Activated naive CD8-positive, alpha-beta T cell treated with anti-CD3 and anti-CD28 coated beads, Interleukin-2, amount 50 U/mL, for 24 hours (primary cell): ENCODE results near the gene PLCG1.
A peak's percentile ranks its signal among the peaks of the same experiment; 100 is the strongest.

Source experiments
- ATAC-seq: fragments of 150-1000 bp; cut with Tn5 transposase; one replicate; pipeline ENCODE4 v1.10.0; 2021
- DNase-seq: peaks from one replicate; pipeline ENCODE4 v3.0.0; 2021
- H3K27ac Mint-ChIP-seq: one replicate; pipeline ENCODE4 v1.8.0; 2021; ENCODE audit warnings: mild to moderate bottlenecking, mixed read lengths
- H3K27me3 Mint-ChIP-seq: one replicate; pipeline ENCODE4 v1.8.0; 2021; ENCODE audit warnings: mixed read lengths
- H3K36me3 Mint-ChIP-seq: one replicate; pipeline ENCODE4 v1.8.0; 2021; ENCODE audit warnings: low read depth, mixed read lengths
- H3K4me1 Mint-ChIP-seq: one replicate; pipeline ENCODE4 v1.8.0; 2021; ENCODE audit warnings: mixed read lengths
- H3K4me3 Mint-ChIP-seq: one replicate; pipeline ENCODE4 v1.8.0; 2021; ENCODE audit warnings: mild to moderate bottlenecking, moderate library complexity, mixed read lengths
- H3K9me3 Mint-ChIP-seq: one replicate; pipeline ENCODE4 v1.8.0; 2021; ENCODE audit warnings: mixed read lengths

Gene PLCG1

DNA sequence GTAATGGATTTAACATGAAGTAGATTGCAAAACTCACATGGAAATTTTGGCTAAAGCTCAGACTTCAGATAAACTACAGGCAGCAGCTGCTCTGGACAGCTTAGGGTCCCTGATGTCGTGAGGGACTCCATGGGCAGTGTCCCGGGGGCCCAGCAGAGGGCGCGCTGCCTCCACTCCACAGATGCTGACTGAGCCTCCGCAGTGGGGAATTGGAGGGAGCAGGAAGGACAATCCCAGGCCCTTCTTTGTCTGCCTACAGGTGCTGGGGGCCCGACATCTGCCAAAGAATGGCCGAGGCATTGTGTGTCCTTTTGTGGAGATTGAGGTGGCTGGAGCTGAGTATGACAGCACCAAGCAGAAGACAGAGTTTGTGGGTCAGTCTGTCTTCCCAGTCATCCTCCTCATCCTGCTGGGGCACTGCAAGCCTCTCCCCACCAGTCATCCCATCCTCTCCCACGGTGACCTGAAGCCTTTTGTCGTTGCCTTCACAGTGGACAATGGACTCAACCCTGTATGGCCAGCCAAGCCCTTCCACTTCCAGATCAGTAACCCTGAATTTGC is 35.9 kb downstream of the PLCG1 start:
- Mint-ChIP-seq H3K27me3 (no peaks in the 10 kb centered on the region), H3K36me3 (peaks cover 64% of the 10 kb centered on the region), H3K27ac (peak overlapping the region; percentile 60), H3K4me1 (peaks cover 16% of the 10 kb centered on the region), H3K9me3 (no peaks in the 10 kb centered on the region), H3K4me3 (no peak overlapping the region)
- DNase-seq (peak; percentile 74), ATAC-seq (peak; percentile 76)

GRCh38 chr20:41173791-41174341 is 36.5 kb downstream of the PLCG1 start:
- no peaks in the 10 kb centered on the region for H3K9me3 Mint-ChIP-seq
- no peak for DNase-seq
- H3K4me1 Mint-ChIP-seq = peaks cover 16% of the 10 kb centered on the region
- no peak overlapping the region for H3K27ac Mint-ChIP-seq
- ATAC-seq = no peak
- peaks cover 63% of the 10 kb centered on the region for H3K36me3 Mint-ChIP-seq
- H3K4me3 Mint-ChIP-seq = no peak overlapping the region
- no peaks in the 10 kb centered on the region for H3K27me3 Mint-ChIP-seq

GRCh38 chr20:41174373-41174772 is 37.0 kb downstream of the PLCG1 start:
- Mint-ChIP-seq H3K27me3 (no peaks in the 10 kb centered on the region), H3K4me3 (no peak overlapping the region), H3K27ac (no peak overlapping the region), H3K4me1 (peaks cover 16% of the 10 kb centered on the region), H3K36me3 (peaks cover 59% of the 10 kb centered on the region), H3K9me3 (no peaks in the 10 kb centered on the region)
- DNase-seq (no peak), ATAC-seq (no peak)

GRCh38 chr20:41174782-41175181 is 37.4 kb downstream of the PLCG1 start:
- H3K4me3 Mint-ChIP-seq = no peak overlapping the region
- no peaks in the 10 kb centered on the region for H3K27me3 Mint-ChIP-seq
- H3K36me3 Mint-ChIP-seq = peaks cover 56% of the 10 kb centered on the region
- H3K9me3 Mint-ChIP-seq = no peaks in the 10 kb centered on the region
- no peak overlapping the region for H3K27ac Mint-ChIP-seq
- ATAC-seq (no peak), DNase-seq (no peak)
- H3K4me1 Mint-ChIP-seq = peaks cover 16% of the 10 kb centered on the region

GRCh38 chr20:41175201-41175651 is 37.9 kb downstream of the PLCG1 start:
- Mint-ChIP-seq H3K9me3 (no peaks in the 10 kb centered on the region), H3K27ac (no peak overlapping the region), H3K27me3 (no peaks in the 10 kb centered on the region), H3K4me3 (no peak overlapping the region), H3K4me1 (peaks cover 16% of the 10 kb centered on the region), H3K36me3 (peaks cover 52% of the 10 kb centered on the region)
- no peak for DNase-seq
- no peak for ATAC-seq

- H3K27ac Mint-ChIP-seq = peak overlapping the region; percentile 38
- H3K4me1 Mint-ChIP-seq = peaks cover 10% of the 10 kb centered on the region
- peaks cover 49% of the 10 kb centered on the region for H3K36me3 Mint-ChIP-seq
Observed at GRCh38 chr20:41175727-41176330, 38.5 kb downstream of the PLCG1 start.

GRCh38 chr20:41176711-41177552 is 39.6 kb downstream of the PLCG1 start:
- no peak for DNase-seq
- no peak overlapping the region for H3K4me3 Mint-ChIP-seq
- H3K36me3 Mint-ChIP-seq = peaks cover 45% of the 10 kb centered on the region
- no peaks in the 10 kb centered on the region for H3K9me3 Mint-ChIP-seq
- no peak for ATAC-seq
- no peaks in the 10 kb centered on the region for H3K27me3 Mint-ChIP-seq
- H3K27ac Mint-ChIP-seq = peak overlapping the region; percentile 38
- H3K4me1 Mint-ChIP-seq = peaks cover 5% of the 10 kb centered on the region

More at GRCh38 chr20:41175727-41176330, 38.5 kb downstream of the PLCG1 start:
- Mint-ChIP-seq H3K27me3 (no peaks in the 10 kb centered on the region), H3K4me3 (no peak overlapping the region), H3K9me3 (no peaks in the 10 kb centered on the region)
- no peak for DNase-seq
- no peak for ATAC-seq

DNA sequence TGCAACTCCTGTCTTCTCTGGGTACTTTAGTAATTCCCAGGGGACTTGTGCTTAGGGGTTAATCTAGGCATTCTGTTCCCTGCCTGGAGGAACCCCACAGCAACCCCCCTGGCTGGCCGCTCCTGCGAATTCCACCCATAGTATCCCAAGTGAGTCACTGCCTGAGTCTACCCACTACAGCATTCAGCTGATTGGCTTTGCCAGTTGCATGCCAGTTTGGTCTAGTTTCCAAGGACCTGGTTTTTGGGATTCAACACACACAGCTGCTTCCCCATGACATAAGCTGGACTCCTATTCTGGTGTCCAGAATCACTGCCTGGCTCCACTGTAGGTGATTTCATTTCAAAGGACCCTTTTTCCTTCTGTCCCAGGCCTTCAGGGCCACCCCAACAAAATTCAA is 40.3 kb downstream of the PLCG1 start:
- DNase-seq = no peak
- no peak overlapping the region for H3K4me3 Mint-ChIP-seq
- no peak for ATAC-seq
- H3K4me1 Mint-ChIP-seq = peaks cover 6% of the 10 kb centered on the region
- no peak overlapping the region for H3K27ac Mint-ChIP-seq
- peaks cover 45% of the 10 kb centered on the region for H3K36me3 Mint-ChIP-seq
- H3K9me3 Mint-ChIP-seq = no peaks in the 10 kb centered on the region
- H3K27me3 Mint-ChIP-seq = no peaks in the 10 kb centered on the region

- Mint-ChIP-seq H3K36me3 (peaks cover 37% of the 10 kb centered on the region), H3K4me3 (no peak overlapping the region), H3K4me1 (peaks cover 4% of the 10 kb centered on the region), H3K27ac (peak overlapping the region; percentile 14), H3K27me3 (no peaks in the 10 kb centered on the region), H3K9me3 (no peaks in the 10 kb centered on the region)
- ATAC-seq = no peak
- DNase-seq = no peak
Observed at GRCh38 chr20:41178495-41178894, 41.2 kb downstream of the PLCG1 start.

- ATAC-seq (no peak), DNase-seq (no peak)
- Mint-ChIP-seq H3K4me1 (peaks cover 4% of the 10 kb centered on the region), H3K27me3 (no peaks in the 10 kb centered on the region), H3K9me3 (no peaks in the 10 kb centered on the region), H3K36me3 (peaks cover 33% of the 10 kb centered on the region), H3K27ac (peak overlapping the region; percentile 59), H3K4me3 (no peak overlapping the region)
Observed at GRCh38 chr20:41178904-41179432, 41.6 kb downstream of the PLCG1 start.

- DNase-seq (no peak), ATAC-seq (no peak)
- no peak overlapping the region for H3K4me3 Mint-ChIP-seq
- peaks cover 23% of the 10 kb centered on the region for H3K36me3 Mint-ChIP-seq
- H3K27me3 Mint-ChIP-seq = no peaks in the 10 kb centered on the region
- peak overlapping the region; percentile 15 for H3K27ac Mint-ChIP-seq
- H3K9me3 Mint-ChIP-seq = no peaks in the 10 kb centered on the region
- peaks cover 4% of the 10 kb centered on the region for H3K4me1 Mint-ChIP-seq
Observed at GRCh38 chr20:41179961-41180360, 42.6 kb downstream of the PLCG1 start.

GRCh38 chr20:41180599-41181333 is 43.4 kb downstream of the PLCG1 start:
- DNase-seq (no peak), ATAC-seq (no peak)
- peaks cover 4% of the 10 kb centered on the region for H3K4me1 Mint-ChIP-seq
- H3K27ac Mint-ChIP-seq = no peak overlapping the region
- no peaks in the 10 kb centered on the region for H3K27me3 Mint-ChIP-seq
- H3K9me3 Mint-ChIP-seq = no peaks in the 10 kb centered on the region
- no peak overlapping the region for H3K4me3 Mint-ChIP-seq
- peaks cover 22% of the 10 kb centered on the region for H3K36me3 Mint-ChIP-seq

- Mint-ChIP-seq H3K27ac (peak overlapping the region; percentile 13), H3K4me1 (peaks cover 4% of the 10 kb centered on the region), H3K27me3 (no peaks in the 10 kb centered on the region), H3K4me3 (no peak overlapping the region), H3K36me3 (peaks cover 14% of the 10 kb centered on the region), H3K9me3 (no peaks in the 10 kb centered on the region)
- DNase-seq (no peak), ATAC-seq (no peak)
Observed at GRCh38 chr20:41181567-41181966, 44.2 kb downstream of the PLCG1 start.
